SHP77 treated with DMSO at 0.1 percent for 48 hours (cell line): ENCODE measurements around the gene HDAC4.
"Not testable (repeated sequence)": the region's sequence is repeated elsewhere in the genome, so short reads cannot be mapped to it uniquely, and the experiment has no call there.

Experiments
- DNase-seq: peaks from one replicate; lab custom pipeline; 2025; lab: John Stamatoyannopoulos, UW

The HDAC4 gene

GRCh38 chr2:239400596-239401066, at the start of gene HDAC4:
TSS of gene HDAC4 (minus strand) at chr2:239401020. CDS start at chr2:239352699, 48,321 bp downstream.
- DNase-seq = no peak

- DNase-seq = not testable (repeated sequence)
Observed at GRCh38 chr2:239449468-239449867, 48.6 kb upstream of the HDAC4 start.

DNA sequence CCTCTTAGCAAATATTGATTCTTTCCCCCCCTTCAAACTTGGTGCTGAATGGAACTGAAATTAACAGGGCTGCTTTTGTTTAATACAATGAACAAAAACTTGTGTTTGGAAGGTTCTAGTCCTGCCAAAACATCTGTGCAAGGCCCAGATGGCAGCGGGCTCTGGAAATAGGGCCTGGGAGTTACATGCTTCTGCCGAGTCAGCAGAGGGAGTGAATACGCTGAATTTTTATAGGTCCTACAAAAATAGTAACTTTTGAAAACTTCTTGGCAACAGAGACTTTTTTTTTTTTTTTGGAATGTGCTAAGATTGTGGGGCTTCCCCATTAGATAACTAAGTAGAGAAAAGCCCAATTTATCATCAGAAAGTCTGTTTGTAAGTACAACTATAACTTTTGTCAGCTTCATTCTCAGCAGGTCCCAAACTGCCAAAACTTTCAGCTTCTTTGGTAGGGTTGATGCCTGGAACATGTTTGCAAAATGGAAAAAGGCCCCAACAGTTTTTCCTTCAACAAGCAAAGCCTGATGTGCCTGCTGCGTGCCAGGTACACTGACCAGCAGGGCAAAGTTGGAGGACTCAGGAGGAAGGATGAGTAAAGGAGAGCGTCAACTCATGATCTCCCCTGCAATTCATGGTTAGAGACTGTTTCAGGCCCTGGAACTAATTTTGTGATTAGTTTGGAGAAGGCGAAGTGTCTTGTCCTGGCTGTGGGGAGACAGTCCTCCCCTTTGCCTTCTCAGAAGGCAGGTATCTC, 45.1 kb upstream of the HDAC4 start:
- DNase-seq = no peak

DNA sequence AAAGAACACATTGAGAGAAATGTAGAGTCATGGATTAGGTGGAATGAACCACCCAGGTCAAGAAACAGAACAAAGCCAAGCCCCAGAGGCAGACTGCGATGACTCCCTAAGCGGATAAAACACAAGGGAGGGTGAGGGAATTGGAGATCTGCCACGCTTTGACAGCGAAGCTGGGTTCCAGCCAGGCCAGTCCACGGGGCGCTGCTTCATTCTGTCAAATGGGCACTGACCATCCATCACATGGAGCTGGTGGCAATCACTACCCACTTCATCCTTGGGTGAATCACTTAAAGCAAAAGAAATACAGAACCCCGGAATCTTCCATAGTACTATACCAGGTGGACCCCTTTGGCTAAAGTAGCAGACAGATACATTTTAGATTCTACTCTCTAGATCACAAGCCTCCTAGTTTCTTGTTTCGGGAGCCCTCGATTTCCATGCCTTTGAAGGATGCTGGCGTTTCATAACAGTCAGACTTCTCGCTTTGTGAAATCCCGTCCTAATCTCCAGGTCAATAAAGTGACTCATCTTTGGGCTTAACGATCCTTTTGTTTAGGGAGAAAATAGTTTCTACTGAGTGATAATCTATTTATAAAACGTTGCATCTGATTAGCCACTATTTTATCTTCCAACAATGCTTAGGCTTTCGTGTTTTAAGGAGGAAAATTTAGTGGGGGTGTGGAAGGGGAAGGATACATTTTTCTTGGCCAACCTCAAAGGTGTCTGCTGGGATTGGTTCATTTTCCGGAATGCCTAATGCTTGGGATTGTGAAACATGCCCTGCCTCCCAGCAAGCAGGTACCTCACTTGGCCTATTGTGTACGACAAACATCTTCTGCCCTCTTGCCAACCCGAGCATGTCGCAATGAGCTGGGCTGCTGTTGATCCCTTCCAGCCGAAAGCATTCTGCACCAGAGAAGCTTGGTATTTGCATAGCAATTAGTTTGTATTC, 44.1 kb upstream of the HDAC4 start:
- no peak for DNase-seq

DNA sequence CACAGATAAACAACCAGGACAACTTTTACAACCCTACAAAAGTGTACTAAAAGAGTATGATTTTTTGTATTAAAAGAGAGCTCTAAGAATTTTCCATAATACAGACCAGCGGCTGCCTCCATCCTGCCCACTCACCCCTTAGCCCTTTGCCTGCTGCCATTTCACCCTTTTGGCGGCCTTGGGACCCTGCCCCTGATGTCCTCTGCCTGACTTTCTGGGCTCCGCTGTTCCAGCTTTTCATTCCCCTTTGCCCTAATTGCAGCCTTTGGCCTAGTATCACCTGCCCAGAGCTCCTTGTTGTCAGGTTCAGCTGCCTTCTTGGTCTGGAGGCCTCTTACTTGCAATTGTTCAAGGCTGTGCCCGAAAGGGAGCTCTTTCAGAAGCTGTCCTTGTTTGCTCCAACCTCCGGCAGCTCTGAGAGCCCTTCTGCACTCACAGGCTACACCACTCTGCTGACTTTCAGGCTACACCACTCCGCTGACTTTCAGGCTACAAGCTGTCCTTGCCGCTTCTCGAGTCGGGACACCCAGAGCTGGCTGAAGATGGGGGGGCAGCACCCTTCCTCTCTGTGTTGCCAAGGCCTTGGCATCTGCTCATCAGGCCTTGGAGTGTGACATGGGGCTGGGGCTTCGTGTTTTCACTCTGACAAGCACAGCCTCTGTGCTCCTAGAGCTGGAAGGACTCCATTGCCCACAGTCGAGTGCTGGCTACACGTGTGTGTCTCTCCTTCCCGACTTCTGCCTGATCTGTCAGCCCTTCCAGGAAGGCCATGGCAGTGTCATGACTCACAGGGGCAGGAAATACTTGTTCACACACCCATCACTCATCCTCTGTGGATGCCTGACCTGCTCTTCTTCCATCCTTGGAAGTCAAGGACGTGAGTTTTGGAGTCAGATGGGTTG, 43.1 kb upstream of the HDAC4 start:
- no peak for DNase-seq

DNA sequence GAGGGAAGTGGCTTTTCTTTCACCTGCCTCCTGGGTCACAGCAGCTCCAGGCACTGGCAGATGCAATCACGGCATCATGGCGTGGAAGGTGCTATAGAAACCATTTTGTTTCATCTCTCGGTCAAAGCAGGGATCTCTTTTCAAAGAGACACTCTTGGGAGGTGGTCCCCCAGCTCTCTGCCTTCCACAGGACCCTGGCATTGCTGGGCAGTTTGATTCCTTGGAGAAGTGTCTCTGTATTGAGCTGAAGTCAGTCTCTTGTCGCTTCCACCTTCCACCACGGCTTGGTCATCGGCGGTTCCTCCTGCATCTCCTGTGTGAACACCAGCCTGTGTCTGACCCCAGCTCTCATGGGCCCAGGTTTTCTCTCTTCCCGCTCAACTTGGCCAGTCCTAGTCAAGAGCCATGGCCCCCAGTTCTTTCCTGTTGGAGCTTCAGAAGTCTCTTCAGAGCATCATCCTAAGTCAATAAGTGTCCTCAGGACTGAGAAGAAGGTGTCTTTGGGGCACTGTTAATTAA, 42.3 kb upstream of the HDAC4 start:
- no peak for DNase-seq

DNA sequence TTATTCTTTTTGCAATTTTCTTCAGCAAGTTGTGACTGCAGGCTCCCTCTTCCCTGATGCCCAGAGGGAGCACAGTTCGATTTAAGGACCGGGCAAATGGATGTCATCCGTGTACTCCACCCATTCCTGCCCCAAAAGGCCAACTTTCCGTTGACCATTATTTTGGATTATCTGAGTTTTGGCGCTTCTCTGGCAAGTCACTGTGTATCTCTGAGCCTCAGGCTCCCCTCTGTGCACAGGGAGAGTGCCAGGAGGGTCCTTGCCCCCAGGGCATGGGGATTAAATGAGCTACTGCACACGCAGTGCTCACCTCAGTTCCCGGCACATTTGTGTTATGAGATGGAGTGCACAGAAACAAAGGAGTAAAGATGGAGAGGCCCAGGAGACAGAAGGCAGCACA, 41.4 kb upstream of the HDAC4 start:
- DNase-seq = no peak

- no peak for DNase-seq
Observed at GRCh38 chr2:239441261-239442078, 40.6 kb upstream of the HDAC4 start.

GRCh38 chr2:239440511-239440959, 39.7 kb upstream of the HDAC4 start:
- DNase-seq = no peak

DNA sequence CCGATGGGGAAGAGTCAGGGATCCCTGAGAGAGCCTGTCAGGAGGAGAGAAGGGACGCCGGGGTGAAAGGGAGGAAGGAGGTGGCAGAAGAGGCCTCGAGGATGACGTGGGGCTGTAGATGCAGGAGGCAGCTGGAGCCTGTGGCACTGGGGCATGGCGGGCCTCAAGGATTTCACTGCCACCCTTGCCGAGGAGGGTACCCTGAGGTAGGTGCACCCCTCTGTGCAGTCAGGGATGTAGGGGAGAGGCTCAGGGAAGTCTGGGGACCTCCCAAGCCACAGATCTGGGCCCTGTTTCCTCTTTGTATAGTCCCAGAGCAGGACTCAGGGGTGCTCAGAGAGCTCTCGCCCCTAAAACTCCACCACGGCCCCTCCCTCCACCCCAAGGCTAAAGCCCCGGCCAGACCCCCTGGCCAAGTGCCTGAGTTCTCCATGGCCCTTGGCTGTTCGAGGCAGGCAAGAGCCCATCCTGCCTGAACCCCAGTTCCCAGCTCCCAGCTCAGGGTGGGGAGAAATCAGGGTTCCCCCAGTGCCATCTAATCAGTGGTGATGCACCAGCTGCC, 39.0 kb upstream of the HDAC4 start:
- DNase-seq = no peak

DNA sequence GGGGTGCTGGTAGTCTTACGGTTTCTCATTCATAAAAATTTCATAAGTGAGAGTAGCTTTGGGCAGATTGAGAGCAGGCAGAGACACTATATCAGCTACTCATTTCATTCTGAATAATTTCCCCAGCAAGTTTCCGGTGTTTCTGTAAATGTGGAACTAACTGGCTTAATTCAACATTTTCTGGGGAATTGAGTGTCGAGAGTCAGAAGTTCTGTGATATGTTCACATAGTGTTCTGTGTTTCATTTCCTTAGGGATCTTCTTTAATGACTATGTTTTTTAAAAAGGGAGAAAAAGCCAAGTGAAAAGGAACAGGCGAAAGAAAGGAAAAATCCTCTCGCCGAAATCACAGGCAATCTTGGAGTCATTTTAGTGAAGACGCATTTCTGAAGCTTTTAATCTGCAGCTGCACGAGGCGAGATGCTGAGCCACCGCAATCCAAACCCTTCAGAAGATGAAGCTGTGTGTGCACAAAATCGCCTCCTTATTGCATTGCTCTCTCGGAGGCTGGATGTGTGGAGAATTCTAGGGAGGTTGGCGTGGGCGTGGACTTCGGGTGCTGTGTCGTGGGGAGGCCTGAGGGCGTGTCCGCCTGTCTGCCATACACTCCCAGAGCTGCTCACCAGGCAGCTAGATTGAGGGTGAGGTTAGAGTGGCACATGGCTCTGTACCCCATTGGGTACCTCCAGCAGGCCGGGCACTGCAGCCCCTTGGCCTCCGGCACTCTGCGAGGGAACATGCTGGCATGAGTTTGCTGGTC, 38.4 kb upstream of the HDAC4 start:
- no peak for DNase-seq

DNA sequence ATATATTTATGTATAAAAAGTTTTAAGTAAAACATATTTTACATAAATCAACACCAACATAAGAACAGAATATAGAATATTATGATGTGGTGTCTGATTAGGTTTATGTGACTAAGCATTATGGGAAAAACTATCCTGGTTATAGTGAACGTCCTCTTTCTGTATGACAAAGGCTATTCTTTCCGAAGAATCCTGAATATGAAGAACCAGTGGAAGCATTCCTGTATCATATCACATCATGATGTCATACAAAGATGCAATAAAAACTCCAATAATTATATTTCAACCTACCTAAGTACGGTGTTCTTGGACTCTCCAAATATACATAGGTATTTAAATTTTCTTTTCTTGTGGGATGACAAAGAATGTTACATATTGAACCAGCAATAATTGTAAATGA, 37.5 kb upstream of the HDAC4 start:
- no peak for DNase-seq

GRCh38 chr2:239436669-239437335, 36.0 kb upstream of the HDAC4 start:
- DNase-seq = no peak

DNA sequence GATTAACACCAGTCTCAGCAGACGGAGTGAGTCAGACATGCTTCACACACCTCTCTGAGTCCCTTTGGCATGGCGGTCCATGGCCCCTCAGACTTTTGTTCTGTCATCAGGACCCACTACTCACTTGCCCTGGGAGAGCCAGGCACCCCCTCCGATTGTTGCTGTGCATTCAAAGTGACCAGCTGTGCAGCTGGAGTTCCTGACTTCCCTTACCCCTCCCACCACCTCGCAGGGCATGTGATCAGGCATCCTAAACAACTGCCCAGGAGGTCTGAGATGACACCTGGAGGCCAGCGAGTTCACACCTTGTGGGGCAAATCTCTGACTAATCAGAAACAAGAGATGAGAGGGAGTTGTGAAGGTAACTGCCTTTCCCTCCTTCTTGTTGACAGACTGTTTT, 35.3 kb upstream of the HDAC4 start:
- DNase-seq = no peak

DNA sequence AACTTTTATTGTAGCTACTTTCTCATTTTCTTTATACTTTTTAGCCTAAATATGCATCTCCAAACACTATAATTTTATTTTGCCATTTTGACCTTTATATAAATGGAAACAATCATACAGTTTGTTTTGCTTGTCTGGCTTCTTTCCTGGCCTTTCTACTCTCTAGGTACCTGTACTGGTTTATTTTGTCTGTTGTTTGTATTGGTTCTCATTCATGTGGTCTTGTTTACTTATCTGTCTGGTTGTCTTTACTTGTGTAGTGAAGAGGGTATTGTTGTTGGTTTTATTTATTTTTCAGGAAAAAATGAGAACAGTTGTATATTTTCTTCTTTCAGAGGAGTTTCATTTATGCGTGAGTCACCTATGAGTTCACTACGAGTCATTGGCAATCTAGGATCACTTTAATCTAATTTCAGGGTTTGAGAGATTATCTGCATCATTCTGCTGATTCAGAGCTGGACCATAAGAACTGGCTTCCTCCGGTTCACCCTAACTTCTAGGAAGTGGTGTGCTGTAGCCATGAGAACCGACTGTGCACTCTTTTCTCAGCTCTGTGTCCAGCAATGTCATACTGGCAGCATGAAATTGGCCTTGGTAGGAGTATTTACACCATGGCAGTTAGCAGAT, 33.1 kb upstream of the HDAC4 start:
- DNase-seq = no peak

DNA sequence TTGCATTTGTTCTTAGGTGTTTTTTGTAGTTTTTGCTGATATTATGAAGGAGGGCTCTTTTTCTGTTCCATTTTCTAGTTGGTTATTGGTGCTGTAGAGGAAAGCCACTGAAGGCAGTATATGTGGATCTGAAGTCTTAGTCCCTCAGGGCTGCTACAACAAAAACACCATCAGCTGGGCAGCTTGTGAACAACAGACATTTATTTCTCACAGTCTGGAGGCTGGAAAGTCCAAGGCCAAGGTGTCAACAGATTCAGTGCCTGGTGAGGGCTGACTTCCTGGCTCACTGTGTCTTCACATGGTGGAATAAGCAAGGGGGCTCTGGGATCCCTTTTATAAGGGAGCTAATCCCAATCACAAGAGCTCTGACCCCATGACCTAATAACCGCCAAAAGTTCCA, 31.4 kb upstream of the HDAC4 start:
- DNase-seq = no peak

DNA sequence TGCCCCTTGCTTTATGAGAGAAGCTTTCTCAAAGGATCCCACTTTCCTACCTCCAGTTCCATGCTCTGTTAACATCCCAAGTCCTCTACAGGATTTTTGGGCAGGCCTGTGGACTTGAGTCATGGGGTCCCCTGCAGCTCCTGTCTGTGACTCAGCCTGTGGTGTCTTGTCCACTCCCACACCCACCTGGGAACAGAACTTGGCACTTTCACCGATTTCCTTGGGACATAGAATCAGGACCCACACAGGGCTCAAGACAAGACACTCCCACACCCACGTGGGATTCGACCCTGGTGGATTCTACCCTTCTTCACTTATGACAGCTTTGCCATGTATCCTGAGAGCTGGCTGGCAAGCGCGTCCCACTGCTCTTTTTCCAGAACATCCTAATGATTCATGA, 30.7 kb upstream of the HDAC4 start:
- no peak for DNase-seq

- DNase-seq = peak; percentile 23
Observed at GRCh38 chr2:239429473-239430350, 28.9 kb upstream of the HDAC4 start.
